Occipital lobe (tissue), 2 donors: ENCODE data around the gene DNAI7. TPM values are rescaled to one million over a fixed set of nuclear protein-coding genes. Genes with fewer than 3 reads are reported as not detected.
A peak's percentile ranks its signal among the peaks of the same experiment; 100 is the strongest.

Experiments
- DNase-seq: peaks from one replicate; lab custom pipeline; 2025; lab: John Stamatoyannopoulos, UW
- total RNA-seq: library from RNA; depleted of rRNA; stranded (reverse); fragments of >200 nt; gene quantifications from one replicate; pipeline ENCODE4 v1.2.3, GENCODE V29; 2014

Gene DNAI7
- total RNA-seq, 1 donor from 2014 or later: 3.4 TPM

- no peak for DNase-seq
Measured at GRCh38 chr12:25186038-25186787, 8.7 kb downstream of the DNAI7 start.

GRCh38 chr12:25184132-25184531 is 10.8 kb downstream of the DNAI7 start:
- DNase-seq: no peak

GRCh38 chr12:25182765-25183164 is 12.2 kb downstream of the DNAI7 start:
- no peak for DNase-seq

GRCh38 chr12:25162866-25163265 is 32.1 kb downstream of the DNAI7 start:
- DNase-seq: no peak

GRCh38 chr12:25156061-25156460 is 38.9 kb downstream of the DNAI7 start:
- no peak for DNase-seq

- DNase-seq: no peak
Measured at GRCh38 chr12:25155022-25155576, 39.9 kb downstream of the DNAI7 start.

GRCh38 chr12:25152055-25152454 is 42.9 kb downstream of the DNAI7 start:
- DNase-seq: no peak

GRCh38 chr12:25151476-25151875 is 43.5 kb downstream of the DNAI7 start:
- peak; percentile 21 for DNase-seq

GRCh38 chr12:25146686-25147085 is 48.3 kb downstream of the DNAI7 start:
- no peak for DNase-seq

GRCh38 chr12:25135531-25136154 is 59.3 kb downstream of the DNAI7 start:
- no peak for DNase-seq

GRCh38 chr12:25131270-25131669 is 63.7 kb downstream of the DNAI7 start:
- DNase-seq: no peak

- no peak for DNase-seq
Measured at GRCh38 chr12:25130741-25131188, 64.2 kb downstream of the DNAI7 start.

- DNase-seq: no peak
Measured at GRCh38 chr12:25126746-25127145, 68.2 kb downstream of the DNAI7 start.

GRCh38 chr12:25126101-25126500 is 68.9 kb downstream of the DNAI7 start:
- no peak for DNase-seq

GRCh38 chr12:25124493-25124892 is 70.5 kb downstream of the DNAI7 start:
- no peak for DNase-seq

GRCh38 chr12:25123126-25123525 is 71.8 kb downstream of the DNAI7 start:
- no peak for DNase-seq

- no peak for DNase-seq
Measured at GRCh38 chr12:25121916-25122315, 73.0 kb downstream of the DNAI7 start.

- no peak for DNase-seq
Measured at GRCh38 chr12:25121110-25121509, 73.8 kb downstream of the DNAI7 start.

GRCh38 chr12:25119020-25119419 is 75.9 kb downstream of the DNAI7 start:
- no peak for DNase-seq

GRCh38 chr12:25115677-25116076 is 79.3 kb downstream of the DNAI7 start:
- DNase-seq: no peak

- no peak for DNase-seq
Measured at GRCh38 chr12:25113651-25114050, 81.3 kb downstream of the DNAI7 start.

GRCh38 chr12:25110260-25110659 is 84.7 kb downstream of the DNAI7 start:
- DNase-seq: no peak

- DNase-seq: no peak
Measured at GRCh38 chr12:25107920-25108319, 87.0 kb downstream of the DNAI7 start.
